HG03354 (cell line): ENCODE measurements around the gene BSG.
A peak's percentile ranks its signal among the peaks of the same experiment; 100 is the strongest.
"Not testable (repeated sequence)": the region's sequence is repeated elsewhere in the genome, so short reads cannot be mapped to it uniquely, and the experiment has no call there.

Experiments
- ATAC-seq: cut with Tn5 transposase; IDR thresholded peaks from one replicate; pipeline ENCODE4 v1.9.1; 2021; ENCODE audit warnings: mild to moderate bottlenecking; ENCODE audit not compliant: unreplicated experiment, poor library complexity, severe bottlenecking

Gene BSG

GRCh38 chr19:616747-617526 lies 44.5 kb downstream of the BSG start:
- ATAC-seq, result no peak

- ATAC-seq, result no peak
Measured at GRCh38 chr19:617551-618246, 45.3 kb downstream of the BSG start.

GRCh38 chr19:618247-618619 lies 45.8 kb downstream of the BSG start:
- ATAC-seq, result no peak

- no peak for ATAC-seq
Measured at GRCh38 chr19:618674-619285, 46.4 kb downstream of the BSG start.

GRCh38 chr19:619286-620002 lies 47.0 kb downstream of the BSG start:
- ATAC-seq, result no peak

GRCh38 chr19:620166-620862 lies 47.9 kb downstream of the BSG start:
- ATAC-seq, result no peak

GRCh38 chr19:621191-621590 lies 48.8 kb downstream of the BSG start:
- not testable (repeated sequence) for ATAC-seq

GRCh38 chr19:621819-622218 lies 49.4 kb downstream of the BSG start:
- no peak for ATAC-seq

- ATAC-seq, result no peak
Measured at GRCh38 chr19:622666-623065, 50.3 kb downstream of the BSG start.

- ATAC-seq, result no peak
Measured at GRCh38 chr19:623175-623916, 51.0 kb downstream of the BSG start.

- no peak for ATAC-seq
Measured at GRCh38 chr19:623974-624373, 51.6 kb downstream of the BSG start.

GRCh38 chr19:624433-625109 lies 52.2 kb downstream of the BSG start:
- ATAC-seq, result no peak

GRCh38 chr19:625257-625656 lies 52.9 kb downstream of the BSG start:
- no peak for ATAC-seq

GRCh38 chr19:626566-626965 lies 54.2 kb downstream of the BSG start:
- not testable (repeated sequence) for ATAC-seq

- ATAC-seq, result no peak
Measured at GRCh38 chr19:628168-628567, 55.8 kb downstream of the BSG start.

GRCh38 chr19:629515-629914 lies 57.1 kb downstream of the BSG start:
- not testable (repeated sequence) for ATAC-seq

- no peak for ATAC-seq
Measured at GRCh38 chr19:629961-630714, 57.7 kb downstream of the BSG start.

GRCh38 chr19:632579-633067 lies 60.2 kb downstream of the BSG start:
- peak; percentile 21 for ATAC-seq
